HG03354 (cell line): ENCODE results near the gene WDR18.

ENCODE experiments used
- ATAC-seq: cut with Tn5 transposase; IDR thresholded peaks from one replicate; pipeline ENCODE4 v1.9.1; 2021; ENCODE audit warnings: mild to moderate bottlenecking; ENCODE audit not compliant: unreplicated experiment, poor library complexity, severe bottlenecking

WDR18 gene

DNA sequence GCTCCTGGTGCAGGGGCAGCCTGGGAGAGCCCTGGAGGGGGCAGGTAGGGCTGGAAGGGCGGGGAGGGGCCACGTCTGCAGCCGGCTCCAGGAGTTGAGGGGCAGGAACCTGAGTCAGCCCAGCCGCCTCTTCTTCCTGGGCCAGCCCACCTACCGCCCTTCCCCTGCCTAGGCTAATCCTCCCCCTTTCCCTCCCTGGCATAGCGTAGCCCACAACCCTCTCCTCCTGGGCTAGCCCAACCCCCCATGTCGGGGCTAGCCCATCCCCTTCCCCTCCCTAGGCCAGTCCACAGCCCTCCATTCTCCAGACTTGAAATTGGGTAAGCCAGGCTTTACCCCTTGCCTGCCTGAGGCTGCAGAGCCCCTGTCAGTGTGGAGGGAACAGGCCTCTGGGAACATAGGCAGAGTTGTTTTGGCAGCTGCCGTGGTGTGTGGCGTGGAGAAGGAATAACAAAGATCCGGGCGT lies 20.6 kb upstream of the WDR18 start:
- ATAC-seq, result no peak

- ATAC-seq, result no peak
Observed at GRCh38 chr19:964116-964520, 20.0 kb upstream of the WDR18 start.

- ATAC-seq, result no peak
Observed at GRCh38 chr19:964761-965694, 19.1 kb upstream of the WDR18 start.

DNA sequence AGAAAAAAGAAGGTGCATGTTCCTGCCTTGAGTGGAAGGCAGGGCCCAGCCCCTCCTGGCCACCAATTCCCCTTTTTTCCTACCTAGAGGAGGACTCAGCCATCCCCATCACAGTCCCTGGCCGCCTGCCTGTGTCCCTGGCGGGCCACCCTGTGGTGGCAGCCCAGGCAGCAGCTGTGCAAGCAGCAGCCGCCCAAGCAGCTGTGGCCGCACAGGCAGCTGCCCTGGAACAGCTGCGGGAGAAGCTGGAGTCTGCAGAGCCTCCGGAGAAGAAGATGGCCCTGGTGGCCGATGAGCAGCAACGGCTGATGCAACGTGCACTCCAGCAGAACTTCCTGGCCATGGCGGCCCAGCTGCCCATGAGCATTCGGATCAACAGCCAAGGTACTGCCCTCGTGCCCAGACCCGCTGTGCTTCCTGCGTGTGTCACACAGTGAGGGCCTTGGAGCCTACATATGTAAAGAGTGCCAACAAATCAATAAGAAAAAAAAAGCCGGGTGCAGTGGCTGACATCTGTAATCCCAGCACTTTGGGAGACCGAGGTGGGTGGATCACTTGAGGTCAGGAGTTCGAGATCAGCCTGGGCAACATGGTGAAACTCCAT lies 17.6 kb upstream of the WDR18 start:
- no peak for ATAC-seq

DNA sequence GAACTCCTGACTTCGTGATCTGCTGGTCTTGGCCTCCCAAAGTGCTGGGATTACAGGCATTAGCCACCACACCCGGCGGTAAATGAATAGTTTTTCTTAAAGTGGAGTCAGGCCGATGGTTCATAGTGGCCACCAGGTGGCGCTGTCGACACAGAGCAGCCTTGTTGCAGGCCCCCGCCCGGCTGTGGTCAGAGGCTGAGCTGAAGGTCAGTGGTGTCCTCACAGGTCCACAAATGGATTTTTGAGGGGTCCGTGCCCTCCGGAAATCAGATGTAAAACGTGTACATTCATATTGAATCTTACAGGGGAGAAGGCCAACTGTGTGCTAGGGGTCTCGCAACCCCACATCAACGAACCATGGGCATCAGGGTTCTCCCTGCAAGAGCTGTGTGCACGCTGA lies 13.4 kb upstream of the WDR18 start:
- ATAC-seq, result no peak

DNA sequence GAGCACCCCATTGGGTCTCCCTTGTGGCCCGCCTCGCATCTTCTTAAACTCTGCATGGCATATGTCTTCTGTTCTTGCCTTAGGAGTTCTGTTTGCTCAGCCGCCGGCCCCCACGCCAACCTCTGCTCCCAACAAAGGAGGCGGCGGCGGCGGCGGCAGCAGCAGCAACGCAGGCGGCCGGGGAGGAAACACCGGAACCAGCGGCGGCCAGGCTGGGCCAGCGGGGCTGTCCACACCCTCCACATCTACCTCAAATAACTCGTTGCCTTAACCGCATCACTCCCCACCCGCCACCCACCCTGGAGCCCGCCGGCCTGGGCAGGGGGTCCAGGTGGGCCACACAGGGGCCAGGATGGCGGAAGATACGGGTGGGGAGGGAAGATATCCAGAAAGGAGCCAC lies 12.3 kb upstream of the WDR18 start:
- no peak for ATAC-seq

- ATAC-seq, result no peak
Observed at GRCh38 chr19:972281-972680, 11.9 kb upstream of the WDR18 start.

- ATAC-seq, result no peak
Observed at GRCh38 chr19:973726-974563, 10.2 kb upstream of the WDR18 start.

GRCh38 chr19:974564-975257 lies 9.4 kb upstream of the WDR18 start:
- no peak for ATAC-seq

DNA sequence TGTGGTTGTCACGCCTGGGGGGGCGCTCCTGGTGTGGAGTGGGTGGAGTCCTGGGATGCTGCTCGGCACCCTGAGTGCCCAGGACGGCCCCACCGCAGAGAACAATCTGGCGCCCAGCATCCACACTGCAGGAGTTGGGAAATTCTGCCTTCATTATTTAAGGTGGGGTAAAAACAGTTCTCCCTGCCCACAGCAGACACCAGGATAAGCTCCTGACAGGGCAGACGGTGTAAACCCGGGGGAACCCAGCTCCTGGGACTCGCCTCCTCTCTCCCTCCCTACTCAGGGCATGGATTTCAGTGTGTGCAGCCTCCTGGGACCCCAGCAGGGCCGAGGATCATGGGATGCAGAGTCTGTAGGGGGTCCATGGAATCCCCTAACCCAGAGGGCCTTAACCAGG lies 7.7 kb upstream of the WDR18 start:
- ATAC-seq, result no peak

DNA sequence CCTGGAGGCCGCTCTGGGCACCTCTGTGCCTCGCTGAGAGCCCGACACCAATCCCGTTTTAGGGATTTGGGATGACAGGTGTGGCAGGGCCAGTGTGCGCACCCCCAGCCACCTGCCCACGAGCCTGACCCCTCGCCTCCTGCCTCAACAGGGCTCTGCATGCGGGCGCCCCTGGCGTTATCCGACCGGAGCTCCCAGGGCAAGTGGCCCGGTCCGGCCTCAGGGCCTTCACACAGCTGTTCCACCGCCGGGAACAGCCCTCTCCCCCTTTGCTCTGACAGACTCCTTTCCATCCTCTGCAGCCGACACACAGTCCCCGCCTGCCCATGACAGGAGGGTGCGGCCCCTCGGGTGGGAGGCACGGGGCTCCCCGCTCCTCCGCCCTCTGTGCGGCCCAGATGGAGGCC lies 7.1 kb upstream of the WDR18 start:
- no peak for ATAC-seq

DNA sequence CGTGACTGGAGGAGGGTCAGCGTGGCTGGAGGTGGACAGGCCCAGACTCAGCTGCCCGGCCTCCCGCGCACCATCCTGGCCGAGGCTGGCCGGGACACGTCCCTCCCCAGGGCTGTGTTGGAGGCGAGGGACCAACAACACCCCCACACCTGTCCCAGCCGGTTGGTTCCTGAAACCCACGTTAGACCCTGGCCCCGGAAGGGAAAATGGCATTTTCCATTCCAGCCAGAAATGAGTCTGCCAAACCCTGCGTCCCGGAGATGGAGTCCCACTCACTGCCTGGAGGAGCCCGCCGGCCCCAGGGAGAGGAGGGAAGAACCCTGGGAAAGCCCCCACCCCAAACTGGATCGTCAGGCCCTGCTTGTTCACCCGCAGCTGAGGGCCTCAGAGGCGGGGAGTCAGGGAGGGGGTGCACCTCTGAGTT lies 4.8 kb upstream of the WDR18 start:
- ATAC-seq, result no peak

GRCh38 chr19:980133-980998 lies 3.8 kb upstream of the WDR18 start:
- no peak for ATAC-seq

DNA sequence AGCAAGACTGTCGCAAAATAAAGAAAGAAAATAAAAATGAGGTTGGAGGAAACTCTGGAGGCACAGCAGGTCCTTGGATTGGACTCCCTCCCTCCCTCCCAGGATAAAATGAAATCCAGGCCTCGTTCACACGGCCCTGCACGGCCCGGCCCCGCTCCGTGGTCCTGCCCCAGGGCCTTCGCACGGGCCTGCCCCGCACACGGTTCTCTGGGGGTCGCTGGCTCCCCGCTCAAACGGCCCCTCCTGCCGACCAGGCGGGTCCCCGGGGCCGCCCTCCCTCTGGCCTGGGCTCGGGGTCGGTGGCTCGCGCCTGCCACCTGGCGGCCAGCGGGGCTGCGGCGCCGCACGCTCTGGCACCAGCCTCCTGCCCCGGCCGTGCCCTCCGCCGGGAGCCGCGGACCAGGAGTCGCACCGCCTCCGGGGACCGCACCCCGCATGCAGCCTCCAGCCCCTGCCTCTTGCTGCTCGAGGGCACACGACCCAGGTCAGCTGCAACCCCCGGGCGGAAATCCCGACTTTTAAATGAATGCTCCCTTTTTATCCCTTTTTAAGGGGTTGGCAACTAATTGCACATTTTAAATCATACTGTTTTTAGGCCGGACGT lies 1.5 kb upstream of the WDR18 start:
- peak; percentile 56 for ATAC-seq

DNA sequence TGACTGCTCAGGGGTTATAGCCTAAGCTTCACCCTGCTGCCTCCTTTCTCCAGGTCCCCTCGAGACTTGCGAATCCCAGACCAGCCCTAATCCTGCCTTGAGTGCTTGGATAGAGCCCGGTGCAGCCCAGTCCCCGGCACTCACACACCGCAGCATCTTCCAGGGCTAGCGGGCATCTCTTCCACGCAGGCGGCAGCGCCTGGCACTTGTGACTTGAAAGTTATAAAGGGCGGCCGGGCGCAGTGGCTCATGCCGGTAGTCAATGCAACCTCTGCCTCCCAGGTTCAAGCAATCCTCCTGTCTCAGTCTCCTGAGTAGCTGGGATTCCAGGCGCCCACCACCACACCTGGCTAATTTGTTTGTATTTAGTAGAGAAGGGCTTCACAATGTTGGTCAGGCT lies 1.9 kb downstream of the WDR18 start:
- no peak for ATAC-seq

- ATAC-seq, result no peak
Observed at GRCh38 chr19:988081-988480, 3.9 kb downstream of the WDR18 start.

DNA sequence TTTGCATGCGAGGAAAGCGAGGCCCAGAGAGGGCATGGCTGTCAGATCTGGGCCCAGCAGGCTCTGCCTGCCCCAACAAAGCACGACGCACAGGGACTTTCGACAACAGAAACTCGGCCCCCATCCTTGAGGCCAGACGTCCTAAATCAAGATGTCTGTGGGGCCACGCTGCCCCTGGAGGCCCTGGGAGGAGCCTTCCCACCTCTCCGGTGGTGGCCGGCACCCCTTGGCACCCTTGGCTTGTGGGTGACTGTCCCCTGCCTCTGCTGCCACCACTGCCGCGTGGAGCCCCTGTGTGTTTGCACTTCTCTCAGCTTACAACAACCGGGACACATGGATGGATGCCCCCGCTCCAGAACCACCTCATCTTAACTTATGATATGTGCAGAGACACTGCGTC lies 4.4 kb downstream of the WDR18 start:
- no peak for ATAC-seq

GRCh38 chr19:989381-990081 lies 5.4 kb downstream of the WDR18 start:
- ATAC-seq, result no peak
